K562 (cell line): Measurements from ENCODE around the gene MYLIP. TPM values are rescaled to one million over a fixed set of nuclear protein-coding genes. Genes with fewer than 3 reads are reported as not detected.

Source experiments
- BHLHE40 ChIP-seq: IDR thresholded peaks from 2 replicates; pipeline ENCODE4 v1.6.1; 2011; ENCODE audit warnings: low read length, improper control_type of control experiment
- CAMTA2 ChIP-seq: fragments of 250-450 bp; sonication (Bioruptor Pico); conservative IDR thresholded peaks from 2 replicates; pipeline ENCODE4 v1.5.1; 2022
- CHD1 ChIP-seq: fragments of 200-600 bp; sonication (generic); IDR thresholded peaks from one replicate; pipeline ENCODE4 v1.6.1; 2012; ENCODE audit warnings: mild to moderate bottlenecking, moderate library complexity, low read length, inconsistent platforms
- EHMT2 ChIP-seq: fragments of 450-650 bp; IDR thresholded peaks from 2 replicates; pipeline ENCODE4 v1.6.1; 2018; ENCODE audit warnings: antibody characterized with exemption
- ELF1 ChIP-seq: fragments of 200-800 bp; sonication (Bioruptor generic); IDR thresholded peaks from 2 replicates; pipeline ENCODE4 v1.6.1; 2016; ENCODE audit warnings: missing genetic modification characterization, missing compliant biosample characterization
- HMG20A ChIP-seq: fragments of 450-650 bp; formaldehyde crosslinking; conservative IDR thresholded peaks from 2 replicates; pipeline ENCODE4 v1.4.0; 2020; ENCODE audit warnings: mild to moderate bottlenecking, mixed read lengths
- HNRNPL ChIP-seq: fragments of 200-400 bp; formaldehyde crosslinking; IDR thresholded peaks from 2 replicates; pipeline ENCODE4 v1.6.1; 2017; ENCODE audit warnings: low read depth, mild to moderate bottlenecking, low read length
- JUND ChIP-seq, 2 experiments: IDR thresholded peaks; 2 replicates in 1 of 2; 3 replicates in 1 of 2; pipeline ENCODE4 v1.6.1; 2011; ENCODE audit warnings: borderline replicate concordance in 2 of 2, low read depth in 2 of 2, low read length in 2 of 2, improper control_type of control experiment in 1 of 2, missing biosample characterization in 1 of 2, missing genetic modification characterization in 1 of 2, missing genetic modification reagents in 1 of 2
- KLF1 ChIP-seq: fragments of 450-650 bp; IDR thresholded peaks from 2 replicates; pipeline ENCODE4 v1.6.1; 2016; ENCODE audit warnings: missing genetic modification characterization, missing compliant biosample characterization
- NFXL1 ChIP-seq: fragments of 450-650 bp; formaldehyde crosslinking; IDR thresholded peaks from 2 replicates; pipeline ENCODE4 v1.4.0; 2021; ENCODE audit warnings: mild to moderate bottlenecking
- SREBF1 ChIP-seq: fragments of 150-350 bp; IDR thresholded peaks from 2 replicates; pipeline ENCODE4 v1.6.1; 2014; ENCODE audit warnings: antibody characterized with exemption, low read depth, low read length, borderline replicate concordance
- TOE1 ChIP-seq, 2 experiments: fragments of 450-650 bp in 1 of 2; sonication (generic) in 1 of 2; formaldehyde crosslinking in 1 of 2; IDR thresholded peaks; 2 replicates each; pipeline versions ENCODE4 v1.7.1 to v1.8.0; 2016 to 2022; ENCODE audit warnings: borderline replicate concordance in 2 of 2, mild to moderate bottlenecking in 2 of 2, antibody characterized with exemption in 1 of 2, inconsistent platforms in 1 of 2, low read depth in 1 of 2, missing genetic modification reagents in 1 of 2, moderate library complexity in 1 of 2
- TRIM24 ChIP-seq, 2 experiments: fragments of 450-650 bp; IDR thresholded peaks; 2 replicates each; pipeline ENCODE4 v1.6.1; 2016
- TRIM28 ChIP-seq: fragments of 450-650 bp; IDR thresholded peaks from 2 replicates; pipeline ENCODE4 v1.6.1; 2017
- XRCC5 ChIP-seq: fragments of 200-400 bp; formaldehyde crosslinking; IDR thresholded peaks from 2 replicates; pipeline ENCODE4 v1.6.1; 2017; ENCODE audit warnings: low read depth, mild to moderate bottlenecking, low read length
- ZNF175 ChIP-seq: fragments of 200-800 bp; sonication (Bioruptor generic); IDR thresholded peaks from 2 replicates; pipeline ENCODE4 v1.6.1; 2016; ENCODE audit warnings: low read depth, mild to moderate bottlenecking, missing genetic modification characterization, missing compliant biosample characterization
- ZNF212 ChIP-seq: fragments of 450-650 bp; formaldehyde crosslinking; IDR thresholded peaks from 2 replicates; pipeline ENCODE4 v1.4.0; 2020; ENCODE audit warnings: mild to moderate bottlenecking
- polyA plus RNA-seq, 8 experiments: library from polyadenylated mRNA; depleted of rRNA in 4 of 8; stranded (reverse) in 5 of 8; unstranded in 3 of 8; fragments of >200 nt; fragmentation: Nextera tagmentation in 2 of 8; fragmentation: Illumina TruSeq in 1 of 8; extraction: Ambion mirVana in 2 of 8; extraction: Trizol in 1 of 8; gene quantifications; 2 replicates each; pipeline versions ENCODE4 v1.2.1 to v1.2.3, GENCODE V29; 2011 to 2014; ENCODE audit warnings: inconsistent platforms in 1 of 8, missing spikeins in 1 of 8
- total RNA-seq, 7 experiments: library from RNA; depleted of rRNA in 6 of 7; stranded (reverse); fragments of >200 nt in 6 of 7; fragmentation: Illumina TruSeq in 2 of 7; extraction: Trizol in 2 of 7; gene quantifications; 2 replicates each; pipeline versions ENCODE4 v1.2.1 to v1.2.3, GENCODE V29; 2011 to 2021; ENCODE audit warnings: low replicate concordance in 1 of 7
- TF ChIP-seq, protein P1 (sequence below): fragments of 450-650 bp; IDR thresholded peaks from 2 replicates; pipeline ENCODE4 v1.6.1; 2016
- TF ChIP-seq, protein P2 (sequence below): sonication (generic); formaldehyde crosslinking; IDR thresholded peaks from 2 replicates; pipeline ENCODE4 v1.8.0; 2022; ENCODE audit warnings: mild to moderate bottlenecking, missing genetic modification reagents
- TF ChIP-seq, protein P3 (sequence below): fragments of 250-450 bp; sonication (Bioruptor Pico); IDR thresholded peaks from 2 replicates; pipeline ENCODE4 v1.8.0; 2021; ENCODE audit warnings: moderate library complexity, mild to moderate bottlenecking, inconsistent platforms
- TF ChIP-seq, protein P4 (sequence below): sonication (generic); formaldehyde crosslinking; IDR thresholded peaks from 2 replicates; pipeline ENCODE4 v1.8.1; 2023; ENCODE audit warnings: mild to moderate bottlenecking, missing genetic modification reagents

MYLIP gene
- total and polyA plus RNA-seq, 9 of the 15 experiments (the other 6 are each of a cell fraction or from before 2014, with no cell fraction given) = 10.8 to 43.5 (median 31.5) TPM

DNA sequence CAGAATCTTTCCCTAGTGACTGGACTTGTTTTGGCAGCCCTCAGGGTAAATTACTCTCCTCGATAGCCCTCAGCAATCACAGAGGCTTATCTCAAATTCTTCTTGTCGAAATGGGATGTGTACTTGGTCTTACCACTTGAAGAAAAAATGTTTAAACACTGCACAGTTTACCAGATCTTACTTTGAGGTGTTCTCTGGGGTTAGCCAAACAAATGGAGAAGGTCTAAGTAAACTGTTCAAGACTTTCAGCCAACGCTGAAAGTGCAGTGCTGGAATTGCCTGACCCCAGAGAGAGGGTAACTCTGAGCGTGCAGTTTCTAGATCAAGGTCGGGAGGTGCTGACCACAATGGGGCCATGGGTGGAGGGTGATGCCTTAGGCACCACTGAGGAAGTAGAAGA lies 39.2 kb downstream of the MYLIP start (continued):
- TF ChIP-seq, protein P1, sequence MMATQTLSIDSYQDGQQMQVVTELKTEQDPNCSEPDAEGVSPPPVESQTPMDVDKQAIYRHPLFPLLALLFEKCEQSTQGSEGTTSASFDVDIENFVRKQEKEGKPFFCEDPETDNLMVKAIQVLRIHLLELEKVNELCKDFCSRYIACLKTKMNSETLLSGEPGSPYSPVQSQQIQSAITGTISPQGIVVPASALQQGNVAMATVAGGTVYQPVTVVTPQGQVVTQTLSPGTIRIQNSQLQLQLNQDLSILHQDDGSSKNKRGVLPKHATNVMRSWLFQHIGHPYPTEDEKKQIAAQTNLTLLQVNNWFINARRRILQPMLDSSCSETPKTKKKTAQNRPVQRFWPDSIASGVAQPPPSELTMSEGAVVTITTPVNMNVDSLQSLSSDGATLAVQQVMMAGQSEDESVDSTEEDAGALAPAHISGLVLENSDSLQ = no peak
- TF ChIP-seq, protein P2, sequence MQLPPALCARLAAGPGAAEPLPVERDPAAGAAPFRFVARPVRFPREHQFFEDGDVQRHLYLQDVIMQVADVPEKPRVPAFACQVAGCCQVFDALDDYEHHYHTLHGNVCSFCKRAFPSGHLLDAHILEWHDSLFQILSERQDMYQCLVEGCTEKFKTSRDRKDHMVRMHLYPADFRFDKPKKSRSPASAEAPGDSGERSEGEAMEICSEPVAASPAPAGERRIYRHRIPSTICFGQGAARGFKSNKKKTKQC (CRISPR knock-in tag) = no peak
- TF ChIP-seq KLF1 = no peak
- peak; percentile 42 for TF ChIP-seq BHLHE40
- TF ChIP-seq ZNF175 (CRISPR knock-in tag) = no peak
- no peak for TF ChIP-seq HMG20A (CRISPR knock-in tag)
- TF ChIP-seq, protein P3, sequence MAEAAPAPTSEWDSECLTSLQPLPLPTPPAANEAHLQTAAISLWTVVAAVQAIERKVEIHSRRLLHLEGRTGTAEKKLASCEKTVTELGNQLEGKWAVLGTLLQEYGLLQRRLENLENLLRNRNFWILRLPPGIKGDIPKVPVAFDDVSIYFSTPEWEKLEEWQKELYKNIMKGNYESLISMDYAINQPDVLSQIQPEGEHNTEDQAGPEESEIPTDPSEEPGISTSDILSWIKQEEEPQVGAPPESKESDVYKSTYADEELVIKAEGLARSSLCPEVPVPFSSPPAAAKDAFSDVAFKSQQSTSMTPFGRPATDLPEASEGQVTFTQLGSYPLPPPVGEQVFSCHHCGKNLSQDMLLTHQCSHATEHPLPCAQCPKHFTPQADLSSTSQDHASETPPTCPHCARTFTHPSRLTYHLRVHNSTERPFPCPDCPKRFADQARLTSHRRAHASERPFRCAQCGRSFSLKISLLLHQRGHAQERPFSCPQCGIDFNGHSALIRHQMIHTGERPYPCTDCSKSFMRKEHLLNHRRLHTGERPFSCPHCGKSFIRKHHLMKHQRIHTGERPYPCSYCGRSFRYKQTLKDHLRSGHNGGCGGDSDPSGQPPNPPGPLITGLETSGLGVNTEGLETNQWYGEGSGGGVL (CRISPR knock-in tag) = no peak
- TF ChIP-seq XRCC5 = no peak
- no peak for TF ChIP-seq ZNF212
- no peak for TF ChIP-seq JUND (IDR thresholded peaks at IDR 0.05; ENCODE audit: borderline replicate concordance, low read depth, low read length)
- 0 out of 3 replicates have a peak, but pooled peaks have one; percentile 11 for TF ChIP-seq JUND (tag; IDR thresholded peaks at IDR 0.05; ENCODE audit: borderline replicate concordance, low read depth, low read length)
- TF ChIP-seq NFXL1 = no peak
- no peak for TF ChIP-seq TRIM24 (IDR thresholded peaks at IDR 0.05)
- no peak for TF ChIP-seq HNRNPL
- TF ChIP-seq EHMT2 = no peak
- no peak for TF ChIP-seq ELF1 (tag)
- no peak for TF ChIP-seq TRIM28
- TF ChIP-seq CAMTA2 = no peak
- TF ChIP-seq, protein P4, sequence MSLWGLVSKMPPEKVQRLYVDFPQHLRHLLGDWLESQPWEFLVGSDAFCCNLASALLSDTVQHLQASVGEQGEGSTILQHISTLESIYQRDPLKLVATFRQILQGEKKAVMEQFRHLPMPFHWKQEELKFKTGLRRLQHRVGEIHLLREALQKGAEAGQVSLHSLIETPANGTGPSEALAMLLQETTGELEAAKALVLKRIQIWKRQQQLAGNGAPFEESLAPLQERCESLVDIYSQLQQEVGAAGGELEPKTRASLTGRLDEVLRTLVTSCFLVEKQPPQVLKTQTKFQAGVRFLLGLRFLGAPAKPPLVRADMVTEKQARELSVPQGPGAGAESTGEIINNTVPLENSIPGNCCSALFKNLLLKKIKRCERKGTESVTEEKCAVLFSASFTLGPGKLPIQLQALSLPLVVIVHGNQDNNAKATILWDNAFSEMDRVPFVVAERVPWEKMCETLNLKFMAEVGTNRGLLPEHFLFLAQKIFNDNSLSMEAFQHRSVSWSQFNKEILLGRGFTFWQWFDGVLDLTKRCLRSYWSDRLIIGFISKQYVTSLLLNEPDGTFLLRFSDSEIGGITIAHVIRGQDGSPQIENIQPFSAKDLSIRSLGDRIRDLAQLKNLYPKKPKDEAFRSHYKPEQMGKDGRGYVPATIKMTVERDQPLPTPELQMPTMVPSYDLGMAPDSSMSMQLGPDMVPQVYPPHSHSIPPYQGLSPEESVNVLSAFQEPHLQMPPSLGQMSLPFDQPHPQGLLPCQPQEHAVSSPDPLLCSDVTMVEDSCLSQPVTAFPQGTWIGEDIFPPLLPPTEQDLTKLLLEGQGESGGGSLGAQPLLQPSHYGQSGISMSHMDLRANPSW (CRISPR knock-in tag) = no peak
- TF ChIP-seq TOE1 (IDR thresholded peaks at IDR 0.05; ENCODE audit: borderline replicate concordance) = no peak
- 0 out of 2 replicates have a peak, but pooled peaks have one; percentile 21 for TF ChIP-seq TOE1 (CRISPR knock-in tag; IDR thresholded peaks at IDR 0.05; ENCODE audit: borderline replicate concordance, low read depth)
- no peak for TF ChIP-seq CHD1
- no peak for TF ChIP-seq SREBF1
- TF ChIP-seq, all 486 proteins: peak for 13
